Tibial nerve (tissue), 4 donors: Measurements from ENCODE around the gene RNASEH2C. TPM values are rescaled to one million over a fixed set of nuclear protein-coding genes. Genes with fewer than 3 reads are reported as not detected.

Experiments
- DNase-seq, 2 donors: peaks; one replicate each; pipeline ENCODE4 v3.0.0-alpha.2; 2019; ENCODE audit warnings: low spot score in 2 of 2
- H3K27ac ChIP-seq, 4 donors: fragments of 200-600 bp; sonication (generic) in 3 of 4; one replicate each; pipeline ENCODE4 v1.5.1; 2017 to 2019; ENCODE audit warnings: mild to moderate bottlenecking in 1 of 4
- H3K27me3 ChIP-seq, 2 donors: fragments of 200-600 bp; sonication (generic) in 1 of 2; one replicate each; pipeline versions ENCODE4 v1.5.1 to v1.6.0; 2017 to 2019
- H3K36me3 ChIP-seq, 3 donors: fragments of 200-600 bp; sonication (generic); one replicate each; pipeline ENCODE4 v1.5.1; 2018 to 2019
- H3K4me1 ChIP-seq, 4 donors: fragments of 200-600 bp; sonication (generic) in 3 of 4; one replicate each; pipeline ENCODE4 v1.5.1; 2017 to 2019
- H3K4me3 ChIP-seq, 4 donors: fragments of 200-600 bp; sonication (generic) in 3 of 4; one replicate each; pipeline ENCODE4 v1.5.1; 2017 to 2019; ENCODE audit warnings: mild to moderate bottlenecking in 1 of 4, moderate library complexity in 1 of 4
- H3K9me3 ChIP-seq, 4 donors: fragments of 200-600 bp; sonication (generic) in 3 of 4; one replicate each; pipeline ENCODE4 v1.5.1; 2017 to 2019
- EP300 ChIP-seq, 2 donors: sonication (generic); formaldehyde crosslinking; IDR thresholded peaks; one replicate each; pipeline ENCODE4 v1.6.1; 2017; ENCODE audit warnings: antibody characterized with exemption in 2 of 2, mild to moderate bottlenecking in 1 of 2
- POLR2A ChIP-seq, 2 donors: fragments of 450-650 bp; IDR thresholded peaks; one replicate each; pipeline ENCODE4 v1.6.1; 2017; ENCODE audit warnings: antibody characterized with exemption in 2 of 2, mild to moderate bottlenecking in 2 of 2, moderate library complexity in 2 of 2
- WGBS, 2 donors: methylation state at CpG; one replicate each; pipeline ENCODE4 v1.1.5; 2018; 5-methylcytosine and 5-hydroxymethylcytosine counted together
- total RNA-seq, 4 donors: library from RNA; depleted of rRNA; stranded (reverse); fragments of >200 nt; gene quantifications; one replicate each; pipeline ENCODE4 v1.1.0, GENCODE V29; 2016
- TF ChIP-seq, protein P1 (sequence below), 5 experiments: fragments of 200-600 bp in 3 of 5; fragments of 450-650 bp in 2 of 5; sonication (generic) in 3 of 5; IDR thresholded peaks; one replicate each; pipeline ENCODE4 v1.5.1; 2016 to 2019; ENCODE audit warnings: antibody characterized with exemption in 5 of 5, mild to moderate bottlenecking in 3 of 5, moderate library complexity in 2 of 5

RNASEH2C gene
- total RNA-seq, 4 donors from 2014 or later = 142 to 197 (median 152) TPM

DNA sequence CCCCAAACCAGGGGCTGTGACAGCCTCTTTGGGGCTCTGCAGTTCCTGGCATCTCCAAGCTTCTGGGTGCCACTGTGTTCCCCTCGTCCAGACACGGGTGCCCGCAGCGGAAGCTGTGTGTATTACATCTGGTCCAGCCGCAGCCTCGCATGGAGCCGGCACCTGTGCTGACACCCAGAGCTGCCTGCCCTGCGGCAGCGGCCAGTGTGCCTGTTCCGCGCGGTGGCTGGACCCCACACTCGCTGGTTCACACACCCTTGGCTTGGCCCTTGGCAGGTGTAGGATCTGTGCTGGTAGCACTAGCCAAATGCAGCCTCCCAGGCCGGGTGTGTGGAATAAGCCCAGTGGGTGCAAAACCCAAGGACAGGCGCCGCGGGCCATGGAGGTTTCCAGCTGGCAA is 24.5 kb upstream of the RNASEH2C start:
- Histone ChIP-seq H3K27me3 (no peaks in the 10 kb centered on the region), H3K9me3 (no peaks in the 10 kb centered on the region), H3K4me1 (no peaks in the 10 kb centered on the region), H3K4me3 (no peak overlapping the region), H3K27ac (no peak overlapping the region), H3K36me3 (no peaks in the 10 kb centered on the region)
- no peak for DNase-seq
- WGBS, 2 donors = 93 to 94% methylated on average over 14 to 17 of the region's 17 CpGs
- TF ChIP-seq POLR2A (IDR thresholded peaks at IDR 0.05) (no peak), EP300 (IDR thresholded peaks at IDR 0.05) (no peak)
- TF ChIP-seq, protein P1, sequence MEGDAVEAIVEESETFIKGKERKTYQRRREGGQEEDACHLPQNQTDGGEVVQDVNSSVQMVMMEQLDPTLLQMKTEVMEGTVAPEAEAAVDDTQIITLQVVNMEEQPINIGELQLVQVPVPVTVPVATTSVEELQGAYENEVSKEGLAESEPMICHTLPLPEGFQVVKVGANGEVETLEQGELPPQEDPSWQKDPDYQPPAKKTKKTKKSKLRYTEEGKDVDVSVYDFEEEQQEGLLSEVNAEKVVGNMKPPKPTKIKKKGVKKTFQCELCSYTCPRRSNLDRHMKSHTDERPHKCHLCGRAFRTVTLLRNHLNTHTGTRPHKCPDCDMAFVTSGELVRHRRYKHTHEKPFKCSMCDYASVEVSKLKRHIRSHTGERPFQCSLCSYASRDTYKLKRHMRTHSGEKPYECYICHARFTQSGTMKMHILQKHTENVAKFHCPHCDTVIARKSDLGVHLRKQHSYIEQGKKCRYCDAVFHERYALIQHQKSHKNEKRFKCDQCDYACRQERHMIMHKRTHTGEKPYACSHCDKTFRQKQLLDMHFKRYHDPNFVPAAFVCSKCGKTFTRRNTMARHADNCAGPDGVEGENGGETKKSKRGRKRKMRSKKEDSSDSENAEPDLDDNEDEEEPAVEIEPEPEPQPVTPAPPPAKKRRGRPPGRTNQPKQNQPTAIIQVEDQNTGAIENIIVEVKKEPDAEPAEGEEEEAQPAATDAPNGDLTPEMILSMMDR (IDR thresholded peaks at IDR 0.05) = no peak

DNA sequence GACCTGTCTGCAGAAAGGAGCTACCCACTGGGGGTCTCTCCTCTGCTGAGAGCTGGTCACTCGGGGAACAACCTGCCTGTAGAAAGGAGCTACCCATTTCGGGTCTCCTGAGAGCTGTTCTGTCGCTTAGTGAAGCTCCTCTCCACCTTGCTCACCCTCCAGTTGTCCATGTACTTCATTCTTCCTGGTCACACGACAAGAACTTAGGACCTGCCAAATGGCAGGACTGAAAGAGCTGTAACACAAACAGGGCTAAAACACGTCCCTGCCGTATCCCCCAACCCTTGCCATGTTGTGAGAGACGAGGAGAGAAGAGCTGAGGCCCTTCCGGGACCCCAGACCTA is 24.1 kb upstream of the RNASEH2C start:
- H3K4me1 ChIP-seq = no peaks in the 10 kb centered on the region
- no peaks in the 10 kb centered on the region for H3K36me3 ChIP-seq
- TF ChIP-seq EP300 (IDR thresholded peaks at IDR 0.05) (no peak), POLR2A (IDR thresholded peaks at IDR 0.05) (no peak)
- TF ChIP-seq, protein P1 (IDR thresholded peaks at IDR 0.05) = no peak
- H3K27me3 ChIP-seq = no peaks in the 10 kb centered on the region
- H3K4me3 ChIP-seq = no peak overlapping the region
- no peak for DNase-seq
- WGBS, 2 donors = 82 to 86% methylated on average over 7 to 8 of the region's 8 CpGs
- no peaks in the 10 kb centered on the region for H3K9me3 ChIP-seq
- no peak overlapping the region for H3K27ac ChIP-seq

DNA sequence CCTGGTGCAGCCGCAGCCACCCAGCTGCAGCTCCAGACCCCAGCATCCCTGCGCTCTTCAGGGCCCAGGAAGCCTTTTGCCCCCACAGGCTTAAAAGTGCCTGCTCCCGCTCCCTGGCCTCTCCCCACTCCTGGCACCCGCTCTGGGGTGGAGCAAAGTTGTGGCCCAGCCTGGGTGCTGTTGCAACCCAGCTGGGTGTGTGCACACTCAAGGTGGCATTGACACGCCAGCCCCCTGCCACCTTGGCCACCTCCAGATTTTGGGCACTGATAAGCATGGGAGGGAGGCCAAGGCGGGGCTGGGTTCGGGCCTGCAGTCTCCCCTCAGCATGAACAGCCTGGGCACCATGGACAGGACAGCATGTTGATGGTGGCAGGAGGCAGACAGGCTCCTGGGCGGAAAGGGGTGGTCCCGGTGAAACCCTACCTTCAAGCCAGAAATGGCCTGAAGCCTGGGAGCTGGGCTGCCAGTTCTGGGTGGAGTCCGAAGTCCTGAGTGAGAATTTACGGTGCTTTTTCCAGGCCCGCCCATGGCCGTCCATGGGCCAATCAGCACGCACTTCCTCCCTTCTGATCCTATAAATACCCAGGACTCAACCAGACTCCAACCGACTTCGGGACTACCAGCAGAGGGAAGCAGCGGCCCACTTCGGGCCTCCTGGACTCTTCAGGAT is 23.6 kb upstream of the RNASEH2C start:
- H3K9me3 ChIP-seq = no peaks in the 10 kb centered on the region
- H3K4me3 ChIP-seq = no peak overlapping the region
- 78 to 81% methylated on average over 17 to 18 of the region's 18 CpGs for whole genome bisulfite sequencing, 2 donors
- no peak for DNase-seq
- H3K27me3 ChIP-seq = no peaks in the 10 kb centered on the region
- H3K27ac ChIP-seq = no peak overlapping the region
- H3K36me3 ChIP-seq = no peaks in the 10 kb centered on the region
- TF ChIP-seq POLR2A (IDR thresholded peaks at IDR 0.05) (no peak), EP300 (IDR thresholded peaks at IDR 0.05) (no peak)
- TF ChIP-seq, protein P1 (IDR thresholded peaks at IDR 0.05) = no peak
- H3K4me1 ChIP-seq = no peaks in the 10 kb centered on the region

DNA sequence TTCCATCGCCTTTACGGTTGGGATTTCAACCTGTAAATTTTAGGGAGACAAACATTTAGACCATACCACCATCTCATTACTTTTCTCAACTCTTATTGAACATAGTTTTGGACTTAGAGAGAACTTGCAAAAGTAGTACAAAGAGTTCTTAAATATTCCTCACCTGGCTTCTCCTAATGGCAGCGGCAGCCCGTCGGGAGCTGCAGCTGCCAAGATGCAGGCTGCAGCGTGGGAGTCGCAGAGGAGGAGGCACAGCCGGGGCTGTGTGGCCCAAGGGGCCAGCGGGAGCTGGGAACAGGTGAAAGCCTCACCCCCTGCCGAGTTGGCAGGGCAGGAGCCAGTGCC is 23.1 kb upstream of the RNASEH2C start:
- Histone ChIP-seq H3K27ac (no peak overlapping the region), H3K36me3 (no peaks in the 10 kb centered on the region), H3K4me3 (no peak overlapping the region), H3K9me3 (no peaks in the 10 kb centered on the region), H3K27me3 (no peaks in the 10 kb centered on the region), H3K4me1 (no peaks in the 10 kb centered on the region)
- DNase-seq = no peak
- TF ChIP-seq, protein P1 (IDR thresholded peaks at IDR 0.05) = no peak
- TF ChIP-seq POLR2A (IDR thresholded peaks at IDR 0.05) (no peak), EP300 (IDR thresholded peaks at IDR 0.05) (no peak)
- 79 to 89% methylated on average over 10 of the region's 10 CpGs for WGBS, 2 donors

DNA sequence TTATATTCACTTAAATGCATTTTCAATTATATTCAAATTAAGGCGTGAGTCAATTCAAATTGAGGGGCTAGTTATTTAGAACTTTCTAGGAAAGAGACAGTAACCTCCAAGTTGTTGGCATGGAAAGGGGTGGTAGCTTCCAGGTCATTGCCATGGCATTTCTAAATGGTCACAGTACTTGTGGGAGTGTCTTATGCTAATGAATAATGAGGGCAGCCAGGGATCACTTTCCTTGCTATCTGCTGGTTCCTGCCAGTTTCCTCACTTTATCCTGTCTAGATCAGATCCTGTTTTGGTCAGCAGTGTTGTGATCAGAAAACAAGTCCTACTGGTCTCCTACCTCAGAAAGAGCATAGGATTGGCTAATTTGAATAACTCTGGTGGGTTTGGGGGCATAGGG is 21.8 kb upstream of the RNASEH2C start:
- TF ChIP-seq EP300 (IDR thresholded peaks at IDR 0.05) (no peak), POLR2A (IDR thresholded peaks at IDR 0.05) (no peak)
- TF ChIP-seq, protein P1 (IDR thresholded peaks at IDR 0.05) = no peak
- WGBS, 2 donors = 89 to 100% methylated on average over 1 of the region's 1 CpG
- Histone ChIP-seq H3K27ac (no peak overlapping the region), H3K9me3 (no peaks in the 10 kb centered on the region), H3K27me3 (no peaks in the 10 kb centered on the region), H3K36me3 (no peaks in the 10 kb centered on the region), H3K4me1 (no peaks in the 10 kb centered on the region), H3K4me3 (no peak overlapping the region)
- DNase-seq = no peak
